ENCODE data around the gene YY1AP1. TPM values are rescaled to one million over a fixed set of nuclear protein-coding genes. Genes with fewer than 3 reads are reported as not detected.
"Not testable (repeated sequence)": the region's sequence is repeated elsewhere in the genome, so short reads cannot be mapped to it uniquely, and the experiment has no call there.

The YY1AP1 gene
- total RNA-seq, 1 experiment from 2014 or later: 40.3 TPM

- DNase-seq (ENCODE audit: low read depth, low spot score); POLR2A ChIA-PET; H3K4me2 ChIP-seq (ENCODE audit: low read length); H4K20me1 ChIP-seq (ENCODE audit: insufficient read depth); intact Hi-C loops (cut with micrococcal nuclease); H3K27me3 ChIP-seq (ENCODE audit: insufficient read depth, low read length); H2AFZ ChIP-seq (ENCODE audit: low read depth, low read length, poor library complexity, severe bottlenecking); ATAC-seq; H3K9me3 ChIP-seq (ENCODE audit: control insufficient read depth in 1 of 2, insufficient read depth in 1 of 2, low read depth in 1 of 2, low read length in 2 of 2); H3K4me1 ChIP-seq (ENCODE audit: control insufficient read depth in 1 of 2, insufficient read depth in 2 of 2, low read length in 2 of 2); H3K9me2 ChIP-seq (ENCODE audit: insufficient read depth); CTCF ChIA-PET; BruUV-seq (replicated peaks); H3K9ac ChIP-seq (ENCODE audit: low read length); RAD21 ChIA-PET (ENCODE audit: low non-redundant PET in 1 of 2, low total read pairs in 2 of 2, uncharacterized antibody in 2 of 2, unreplicated experiment in 2 of 2); H3K79me2 ChIP-seq (ENCODE audit: insufficient read depth, low read length); H3K4me3 ChIP-seq (replicated peaks in 1 of 2; ENCODE audit: low read depth in 1 of 2, low read length in 2 of 2); H3K36me3 ChIP-seq (ENCODE audit: control insufficient read depth in 1 of 2, insufficient read depth in 2 of 2, low read length in 2 of 2); H3K27ac ChIP-seq (ENCODE audit: low read depth, low read length): not testable (repeated sequence)
Observed at GRCh38 chr1:155613226-155613625, 75.3 kb downstream of the YY1AP1 start.

GRCh38 chr1:155610257-155610647 is 78.3 kb downstream of the YY1AP1 start:
- BruUV-seq (replicated peaks); H2AFZ ChIP-seq (ENCODE audit: low read depth, low read length, poor library complexity, severe bottlenecking); H3K27ac ChIP-seq (ENCODE audit: low read depth, low read length); H3K4me1 ChIP-seq (ENCODE audit: control insufficient read depth in 1 of 2, insufficient read depth in 2 of 2, low read length in 2 of 2); H4K20me1 ChIP-seq (ENCODE audit: insufficient read depth); H3K27me3 ChIP-seq (ENCODE audit: insufficient read depth, low read length); H3K9me2 ChIP-seq (ENCODE audit: insufficient read depth); RAD21 ChIA-PET (ENCODE audit: low non-redundant PET in 1 of 2, low total read pairs in 2 of 2, uncharacterized antibody in 2 of 2, unreplicated experiment in 2 of 2); H3K9me3 ChIP-seq (ENCODE audit: control insufficient read depth in 1 of 2, insufficient read depth in 1 of 2, low read depth in 1 of 2, low read length in 2 of 2); POLR2A ChIA-PET; intact Hi-C loops (cut with micrococcal nuclease); H3K79me2 ChIP-seq (ENCODE audit: insufficient read depth, low read length); DNase-seq (ENCODE audit: low read depth, low spot score); H3K36me3 ChIP-seq (ENCODE audit: control insufficient read depth in 1 of 2, insufficient read depth in 2 of 2, low read length in 2 of 2): not testable (repeated sequence)
- H3K4me3 ChIP-seq (replicated peaks in 1 of 2; ENCODE audit: low read depth in 1 of 2, low read length in 2 of 2): peak overlapping the region; percentile 49 to 63
- ATAC-seq: peak; percentile 47
- peak overlapping the region; percentile 57 for H3K9ac ChIP-seq (ENCODE audit: low read length)
- CTCF ChIA-PET: interaction anchor here (0.6 kb wide), 1 partner anchor 15 kb away, joined by 3 read pairs; no protein-coding TSS in a partner anchor
- H3K4me2 ChIP-seq (ENCODE audit: low read length): peak overlapping the region; percentile 47; the same call in 1 of the 2 replicates

GRCh38 chr1:155609515-155610256 is 78.9 kb downstream of the YY1AP1 start, which contains the start of gene MSTO1:
MSTO1 (plus strand) TSS chr1:155610218; CDS start chr1:155610249, 31 bp downstream.
- Histone ChIP-seq H3K9me3 (ENCODE audit: control insufficient read depth in 1 of 2, insufficient read depth in 1 of 2, low read depth in 1 of 2, low read length in 2 of 2) (no peaks in the 10 kb centered on the region), H3K27ac (ENCODE audit: low read depth, low read length) (peak within 1 kb of the TSS; percentile 93), H3K4me3 (replicated peaks in 1 of 2; ENCODE audit: low read depth in 1 of 2, low read length in 2 of 2) (peak within 1 kb of the TSS; percentile 49 to 63), H3K4me2 (ENCODE audit: low read length) (peak within 1 kb of the TSS; percentile 75), H3K27me3 (ENCODE audit: insufficient read depth, low read length) (no peaks in the 10 kb centered on the region), H3K79me2 (ENCODE audit: insufficient read depth, low read length) (no peaks in the 10 kb centered on the region), H2AFZ (ENCODE audit: low read depth, low read length, poor library complexity, severe bottlenecking) (no peak within 1 kb of the TSS), H3K4me1 (ENCODE audit: control insufficient read depth in 1 of 2, insufficient read depth in 2 of 2, low read length in 2 of 2) (peaks cover 0 to 8% of the 10 kb centered on the region in 2 experiments; a peak in 2 of 4 replicates), H3K36me3 (ENCODE audit: control insufficient read depth in 1 of 2, insufficient read depth in 2 of 2, low read length in 2 of 2) (peaks cover 0 to 6% of the 10 kb centered on the region in 2 experiments; a peak in 1 of 4 replicates), H4K20me1 (ENCODE audit: insufficient read depth) (no peaks in the 10 kb centered on the region), H3K9ac (ENCODE audit: low read length) (peak within 1 kb of the TSS; percentile 81), H3K9me2 (ENCODE audit: insufficient read depth) (no peaks in the 10 kb centered on the region)
- ChIA-PET RAD21 (ENCODE audit: low non-redundant PET in 1 of 2, low total read pairs in 2 of 2, uncharacterized antibody in 2 of 2, unreplicated experiment in 2 of 2) (no interaction called here), CTCF (interaction anchor here (0.6 kb wide), 1 partner anchor 14 kb away, joined by 3 read pairs; no protein-coding TSS in a partner anchor), POLR2A (no interaction called here)
- TSS peak; percentile 99 for BruUV-seq (replicated peaks)
- DNase-seq (ENCODE audit: low read depth, low spot score): peak; percentile 95
- ATAC-seq: peak; percentile 96
- intact Hi-C loops (cut with micrococcal nuclease): no loop called here
- TF ChIP-seq EZH2phosphoT487 (IDR thresholded peaks at IDR 0.05; ENCODE audit: borderline replicate concordance) (no peak), ZFX (IDR thresholded peaks at IDR 0.05) (no peak; the same call in 1 of the 2 replicates), POLR2AphosphoS5 (IDR thresholded peaks at IDR 0.05; ENCODE audit: low read depth, low read length) (peak; percentile 84), YY1 (IDR thresholded peaks at IDR 0.05; ENCODE audit: extremely low read depth, insufficient replicate concordance, low read depth, low read length) (no peak), POLR2A (IDR thresholded peaks at IDR 0.05; ENCODE audit: borderline replicate concordance, extremely low read depth, insufficient read depth, insufficient read length) (peak; percentile 73), SRF (IDR thresholded peaks at IDR 0.05; ENCODE audit: low read depth) (no peak), CBX3 (IDR thresholded peaks at IDR 0.05; ENCODE audit: low read depth) (no peak), EZH2 (IDR thresholded peaks at IDR 0.05) (no peak), ZNF274 (IDR thresholded peaks at IDR 0.05; ENCODE audit: low read depth, low read length) (no peak), SIN3A (IDR thresholded peaks at IDR 0.05; ENCODE audit: low read depth) (peak; percentile 72), ATF3 (IDR thresholded peaks at IDR 0.05) (no peak), MAX (IDR thresholded peaks at IDR 0.05) (peak; percentile 95), SP1 (IDR thresholded peaks at IDR 0.05; ENCODE audit: low read depth) (peak; percentile 78), TCF7L2 (IDR thresholded peaks at IDR 0.05; ENCODE audit: borderline replicate concordance, extremely low read depth, insufficient read depth, insufficient read length) (peak; percentile 36), CEBPB (IDR thresholded peaks at IDR 0.05; ENCODE audit: low read depth) (no peak)
